ENCODE measurements around the gene HABP2. TPM values are rescaled to one million over a fixed set of nuclear protein-coding genes. Genes with fewer than 3 reads are reported as not detected.
A peak's percentile ranks its signal among the peaks of the same experiment; 100 is the strongest.

Gene HABP2
- total RNA-seq, 1 experiment from 2014 or later: not detected

- Histone ChIP-seq H4K20me1 (ENCODE audit: low read length) (no peaks in the 10 kb centered on the region), H3K36me3 (ENCODE audit: low read depth, low read length) (no peaks in the 10 kb centered on the region), H3K27me3 (ENCODE audit: low read length) (peaks cover 4% of the 10 kb centered on the region; the same call in 1 of the 2 replicates), H3K79me2 (ENCODE audit: low read length) (no peaks in the 10 kb centered on the region), H3K4me3 (ENCODE audit: low read length) (no peak overlapping the region), H3F3A (ENCODE audit: low read length, unreplicated experiment) (no peaks in the 10 kb centered on the region), H2AFZ (ENCODE audit: low read length) (no peak overlapping the region), H3K9me2 (replicated peaks; ENCODE audit: low read length) (no peaks in the 10 kb centered on the region), H3K4me1 (ENCODE audit: insufficient read depth, low read length) (no peaks in the 10 kb centered on the region), H3K9me3 (ENCODE audit: low read length) (no peaks in the 10 kb centered on the region), H3K27ac (ENCODE audit: low read length) (no peak overlapping the region), H3K4me2 (ENCODE audit: low read length) (no peak overlapping the region), H3K9ac (ENCODE audit: low read length) (no peak overlapping the region)
- DNase-seq: peak; percentile 39
- ChIA-PET POLR2A (ENCODE audit: unreplicated experiment) (no interaction called here), CTCF (no interaction called here)
- ATAC-seq: no peak
- BruUV-seq (replicated peaks): no TSS peak
- TF ChIP-seq CTCF (conservative IDR thresholded peaks at IDR 0.05; ENCODE audit: low read depth, low read length): no peak
- no peak for TF ChIP-seq EZH2phosphoT487 (IDR thresholded peaks at IDR 0.05; ENCODE audit: borderline replicate concordance, low read length)
- TF ChIP-seq EZH2 (IDR thresholded peaks at IDR 0.05; ENCODE audit: low read length, unreplicated experiment): no peak
- intact Hi-C loops (cut with micrococcal nuclease): no loop called here
Observed at GRCh38 chr10:113576852-113577251, 24.0 kb downstream of the HABP2 start.

- Histone ChIP-seq H3K9me3 (ENCODE audit: low read length) (no peaks in the 10 kb centered on the region), H3K36me3 (ENCODE audit: low read depth, low read length) (no peaks in the 10 kb centered on the region), H3K9ac (ENCODE audit: low read length) (no peak overlapping the region), H3K79me2 (ENCODE audit: low read length) (no peaks in the 10 kb centered on the region), H3K4me3 (ENCODE audit: low read length) (no peak overlapping the region), H2AFZ (ENCODE audit: low read length) (no peak overlapping the region), H3K4me1 (ENCODE audit: insufficient read depth, low read length) (no peaks in the 10 kb centered on the region), H3F3A (ENCODE audit: low read length, unreplicated experiment) (no peaks in the 10 kb centered on the region), H3K27me3 (ENCODE audit: low read length) (no peaks in the 10 kb centered on the region; the same call in 1 of the 2 replicates), H4K20me1 (ENCODE audit: low read length) (no peaks in the 10 kb centered on the region), H3K9me2 (replicated peaks; ENCODE audit: low read length) (no peaks in the 10 kb centered on the region), H3K4me2 (ENCODE audit: low read length) (no peak overlapping the region), H3K27ac (ENCODE audit: low read length) (no peak overlapping the region)
- CTCF ChIA-PET: no interaction called here
- POLR2A ChIA-PET (ENCODE audit: unreplicated experiment): no interaction called here
- no peak for DNase-seq
- no TSS peak for BruUV-seq (replicated peaks)
- intact Hi-C loops (cut with micrococcal nuclease): no loop called here
- TF ChIP-seq EZH2 (IDR thresholded peaks at IDR 0.05; ENCODE audit: low read length, unreplicated experiment) (no peak), EZH2phosphoT487 (IDR thresholded peaks at IDR 0.05; ENCODE audit: borderline replicate concordance, low read length) (no peak), CTCF (conservative IDR thresholded peaks at IDR 0.05; ENCODE audit: low read depth, low read length) (no peak)
- ATAC-seq: no peak
Observed at GRCh38 chr10:113578773-113579172, 25.9 kb downstream of the HABP2 start.

- intact Hi-C loops (cut with micrococcal nuclease): no loop called here
- TF ChIP-seq EZH2 (IDR thresholded peaks at IDR 0.05; ENCODE audit: low read length, unreplicated experiment) (no peak), CTCF (conservative IDR thresholded peaks at IDR 0.05; ENCODE audit: low read depth, low read length) (no peak), EZH2phosphoT487 (IDR thresholded peaks at IDR 0.05; ENCODE audit: borderline replicate concordance, low read length) (no peak)
- ATAC-seq: no peak
- ChIA-PET POLR2A (ENCODE audit: unreplicated experiment) (no interaction called here), CTCF (no interaction called here)
- BruUV-seq (replicated peaks): no TSS peak
- no peak overlapping the region for H2AFZ ChIP-seq (ENCODE audit: low read length)
- no peaks in the 10 kb centered on the region for H3F3A ChIP-seq (ENCODE audit: low read length, unreplicated experiment)
- no peak for DNase-seq
- H3K9ac ChIP-seq (ENCODE audit: low read length): no peak overlapping the region
- H3K4me3 ChIP-seq (ENCODE audit: low read length): no peak overlapping the region
- H4K20me1 ChIP-seq (ENCODE audit: low read length): no peaks in the 10 kb centered on the region
- no peaks in the 10 kb centered on the region for H3K36me3 ChIP-seq (ENCODE audit: low read depth, low read length)
- H3K9me3 ChIP-seq (ENCODE audit: low read length): no peaks in the 10 kb centered on the region
- H3K4me2 ChIP-seq (ENCODE audit: low read length): no peak overlapping the region
- no peaks in the 10 kb centered on the region for H3K4me1 ChIP-seq (ENCODE audit: insufficient read depth, low read length)
- no peak overlapping the region for H3K27ac ChIP-seq (ENCODE audit: low read length)
- no peaks in the 10 kb centered on the region for H3K79me2 ChIP-seq (ENCODE audit: low read length)
- peaks cover 9% of the 10 kb centered on the region for H3K27me3 ChIP-seq (ENCODE audit: low read length)
- no peaks in the 10 kb centered on the region for H3K9me2 ChIP-seq (replicated peaks; ENCODE audit: low read length)
Observed at GRCh38 chr10:113581092-113581491, 28.2 kb downstream of the HABP2 start.

Measured in PC-3 (cell line).